Muscle of back (tissue), 11 donors: ENCODE results near the gene ANKRD28. TPM values are rescaled to one million over a fixed set of nuclear protein-coding genes. Genes with fewer than 3 reads are reported as not detected.
A peak's percentile ranks its signal among the peaks of the same experiment; 100 is the strongest.

Experiments used
- DNase-seq, 3 donors: peaks; one replicate each; pipeline versions ENCODE4 v3.0.0 to v3.0.0-alpha.2; 2013
- polyA plus RNA-seq, 10 donors: library from polyadenylated mRNA; unstranded; fragments of 120-200 nt; gene quantifications; one replicate each; pipeline ENCODE4 v1.2.1, GENCODE V29; 2013; ENCODE audit not compliant: insufficient read length in 10 of 10

Gene ANKRD28
- polyA plus RNA-seq, 10 donors: 16.7 to 38.9 (median 27.5) TPM

DNA sequence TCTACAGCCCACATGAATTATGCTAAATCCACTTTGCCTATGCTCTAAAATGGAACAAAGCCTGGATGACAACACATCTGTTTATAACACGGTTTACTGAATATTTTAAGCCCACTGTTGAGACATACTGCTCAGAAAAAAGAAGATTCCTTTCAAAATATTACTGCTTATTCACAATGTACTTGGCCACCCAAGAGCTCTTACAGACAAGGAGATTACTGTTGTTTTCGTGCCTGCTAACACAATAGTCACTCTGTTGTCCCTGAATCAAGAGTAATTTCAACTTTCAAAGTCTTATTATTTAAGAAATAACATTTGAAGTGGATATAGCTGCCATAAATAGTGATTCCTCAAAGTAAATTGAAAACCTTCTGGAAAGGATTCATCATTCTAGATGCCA lies 70.9 kb downstream of the ANKRD28 start:
- DNase-seq: no peak

DNA sequence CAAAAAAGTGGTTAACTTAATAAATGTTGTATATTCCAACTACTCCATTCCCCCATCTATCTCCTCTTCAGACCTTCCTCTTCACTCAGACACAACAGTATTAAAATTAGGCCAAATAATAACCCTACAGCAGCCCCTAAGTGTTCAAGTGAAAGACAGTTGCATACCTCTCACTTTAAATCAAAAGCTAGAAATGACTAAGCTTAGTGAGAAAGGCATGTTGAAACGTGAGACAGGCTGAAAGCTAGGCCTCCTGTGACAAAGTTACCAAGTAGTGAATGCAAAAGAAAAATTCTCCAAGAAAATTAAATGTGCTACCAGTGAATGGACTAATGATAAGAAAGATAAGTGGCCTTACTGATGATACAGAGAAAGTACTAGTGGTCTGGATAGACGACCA lies 71.7 kb downstream of the ANKRD28 start:
- DNase-seq: no peak

DNA sequence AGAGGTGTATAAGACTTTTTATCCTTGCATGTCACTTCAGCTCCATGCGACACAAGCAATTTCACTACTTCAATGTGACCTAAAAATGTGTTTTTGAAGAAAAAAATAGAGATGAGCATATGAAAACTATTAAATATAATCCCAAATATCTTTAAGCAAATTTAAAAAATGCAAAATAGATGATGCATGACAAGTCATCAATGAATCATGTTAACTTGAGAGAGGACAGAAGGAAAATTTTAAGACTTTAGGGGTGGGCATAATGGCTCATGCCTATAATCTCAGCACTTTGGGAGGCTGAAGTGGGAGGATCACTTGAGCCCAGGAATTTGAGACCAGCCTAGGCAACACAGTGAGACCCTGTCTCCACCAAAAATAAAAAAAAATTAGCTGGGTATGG lies 73.3 kb downstream of the ANKRD28 start:
- no peak for DNase-seq

DNA sequence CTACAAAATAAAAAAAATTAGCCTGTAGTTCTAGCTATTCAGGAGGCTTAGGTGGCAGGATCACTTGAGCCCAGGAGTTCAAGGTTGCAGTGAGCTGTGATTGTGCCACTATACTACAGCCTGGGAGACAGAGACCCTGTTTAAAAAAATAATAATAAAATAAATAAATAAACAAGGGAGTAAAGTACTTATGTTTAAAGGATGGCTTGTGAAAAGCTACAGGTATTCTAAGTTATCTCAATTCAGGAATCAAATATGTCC lies 74.2 kb downstream of the ANKRD28 start:
- DNase-seq: no peak

DNA sequence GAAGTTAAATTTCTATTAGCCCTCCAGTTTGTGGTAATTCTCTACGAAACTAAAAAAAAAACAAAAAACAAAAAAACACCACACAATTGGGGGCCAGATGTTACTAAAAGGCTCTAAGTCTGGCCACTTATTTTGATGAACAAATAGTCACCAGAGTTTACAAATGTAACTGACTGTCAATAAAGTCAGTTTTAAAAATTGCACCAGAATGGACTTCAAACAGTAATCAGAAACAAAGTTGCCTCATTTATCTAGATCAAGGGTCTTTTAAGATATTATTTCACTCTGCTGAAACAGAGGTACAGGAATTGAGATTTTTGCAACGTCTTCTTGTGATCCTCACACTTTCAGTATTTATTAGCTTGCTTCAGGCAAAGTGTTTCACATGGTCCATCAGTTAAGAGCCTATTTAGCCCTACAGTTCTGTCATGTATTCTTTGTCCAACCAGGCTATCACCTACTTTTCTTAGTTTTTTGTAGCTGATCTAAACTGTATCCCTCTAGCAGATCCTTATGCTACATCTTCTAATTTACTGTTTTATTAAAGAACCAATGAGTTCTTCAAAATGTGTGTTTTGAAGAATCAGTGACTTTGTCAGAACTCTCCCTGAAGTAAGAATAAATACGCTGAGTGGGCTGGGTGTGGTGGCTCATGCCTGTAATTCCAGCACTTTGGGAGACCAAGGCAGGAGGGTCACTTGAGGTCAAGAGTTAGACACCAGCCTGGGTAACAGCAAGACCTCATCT lies 74.7 kb downstream of the ANKRD28 start:
- no peak for DNase-seq

DNA sequence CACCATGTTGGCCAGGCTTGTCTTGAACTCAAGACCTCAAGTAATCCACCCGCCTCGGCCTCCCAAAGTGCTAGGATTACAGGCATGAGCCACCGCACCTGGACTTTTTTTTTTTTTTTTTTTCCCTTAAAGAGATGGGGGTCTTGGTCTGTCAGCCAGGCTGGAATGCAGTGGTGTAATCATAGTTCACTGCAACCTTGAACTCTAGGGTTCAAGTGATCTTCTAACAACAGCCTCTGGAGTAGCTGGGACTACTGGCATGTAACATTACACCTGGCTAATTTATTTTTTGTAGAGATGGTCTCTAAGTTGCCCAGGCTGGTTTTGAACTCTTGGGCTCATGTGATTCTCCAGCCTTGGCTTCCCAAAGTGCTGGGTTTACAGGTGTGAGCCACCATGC lies 81.6 kb downstream of the ANKRD28 start:
- DNase-seq: no peak

DNA sequence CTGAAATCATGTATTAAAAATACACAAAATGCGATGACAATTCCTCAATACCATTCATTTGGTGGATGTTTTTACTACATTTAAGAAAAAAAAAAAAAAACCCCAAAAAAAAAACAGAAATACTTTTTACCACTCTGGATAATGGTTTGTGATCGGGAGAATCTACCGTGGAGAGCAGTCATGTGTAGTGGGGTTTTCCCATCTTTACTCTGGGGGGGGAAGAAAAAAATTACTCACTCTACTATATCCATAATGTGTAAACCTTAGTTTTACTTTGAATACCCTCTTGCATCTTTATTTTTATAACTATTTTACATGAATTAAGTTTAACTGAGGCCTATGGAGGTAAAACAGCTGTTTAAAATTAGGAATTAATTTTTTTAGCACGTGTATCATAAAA lies 83.3 kb downstream of the ANKRD28 start:
- DNase-seq: no peak

DNA sequence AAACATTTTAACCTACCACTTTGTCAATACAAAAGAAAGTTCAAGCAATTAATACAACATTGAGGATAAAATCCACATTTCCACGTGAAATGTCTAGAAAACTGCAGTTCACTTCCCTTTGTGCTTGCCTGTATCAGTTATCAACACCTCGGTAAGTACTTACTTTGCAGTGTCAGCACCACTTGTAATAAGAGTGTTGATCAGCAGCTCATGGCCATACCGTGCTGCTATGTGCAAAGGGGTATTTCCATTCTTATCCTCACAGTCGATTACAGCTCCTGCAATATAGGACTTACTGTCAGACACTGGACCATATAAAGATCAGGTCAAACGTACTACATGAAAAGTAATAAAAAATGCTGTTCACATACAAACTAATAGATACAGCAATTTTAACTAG lies 84.4 kb downstream of the ANKRD28 start:
- no peak for DNase-seq

DNA sequence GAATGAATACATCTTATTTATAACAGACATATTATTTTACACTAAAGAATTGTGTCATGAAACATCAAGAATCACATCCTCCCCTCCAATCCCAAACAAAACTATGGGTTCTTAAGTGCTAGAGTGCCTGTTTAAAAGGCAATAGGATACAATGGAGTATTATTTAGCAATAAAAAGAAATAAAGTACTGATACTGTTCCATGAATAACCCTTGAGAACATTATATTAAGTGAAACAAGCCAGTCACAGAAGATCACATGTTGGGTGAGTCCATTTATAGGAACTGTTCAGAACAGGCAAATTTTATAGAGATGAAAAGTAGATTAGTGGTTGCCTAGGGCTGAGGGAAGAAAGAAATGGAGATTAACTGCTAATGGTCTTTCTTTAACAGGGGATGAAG lies 86.5 kb downstream of the ANKRD28 start:
- DNase-seq: no peak

DNA sequence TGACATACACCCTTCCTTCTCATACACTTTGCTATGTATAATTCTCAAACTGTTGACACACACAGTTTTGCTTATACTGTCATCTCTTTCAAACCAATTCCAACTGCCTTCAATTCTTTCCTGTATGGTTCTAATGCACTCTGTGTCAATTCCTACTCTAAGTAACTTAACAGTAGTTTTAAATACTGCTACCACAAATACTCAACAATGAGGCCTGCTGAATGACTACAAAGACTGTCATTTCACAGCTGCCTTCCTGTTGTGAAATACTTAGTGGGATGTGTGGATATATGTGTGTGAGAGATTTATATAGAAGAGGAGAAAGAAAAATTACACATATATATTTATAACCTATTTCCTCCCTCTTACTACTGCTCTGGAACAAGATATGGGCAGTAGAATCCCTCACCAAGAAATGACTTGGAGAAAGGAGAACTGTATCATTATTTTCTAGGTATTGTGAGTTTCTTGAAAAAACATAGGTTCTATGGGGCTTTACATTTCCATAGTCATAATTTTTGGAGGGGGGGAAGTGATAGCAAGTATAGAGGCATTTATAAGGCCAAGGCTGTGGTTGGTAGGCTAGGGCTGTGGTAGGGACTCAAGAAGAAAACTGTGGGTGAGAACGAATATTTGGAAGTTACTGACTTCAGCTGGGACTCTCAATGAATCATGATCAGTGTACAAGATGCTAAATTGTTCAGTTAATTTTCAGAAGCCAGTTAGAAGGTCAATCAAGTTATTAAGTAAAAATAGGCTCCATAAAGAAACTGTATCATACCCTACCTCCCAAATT lies 88.7 kb downstream of the ANKRD28 start:
- peak in 1 of 3 donors; percentile 9 for DNase-seq

DNA sequence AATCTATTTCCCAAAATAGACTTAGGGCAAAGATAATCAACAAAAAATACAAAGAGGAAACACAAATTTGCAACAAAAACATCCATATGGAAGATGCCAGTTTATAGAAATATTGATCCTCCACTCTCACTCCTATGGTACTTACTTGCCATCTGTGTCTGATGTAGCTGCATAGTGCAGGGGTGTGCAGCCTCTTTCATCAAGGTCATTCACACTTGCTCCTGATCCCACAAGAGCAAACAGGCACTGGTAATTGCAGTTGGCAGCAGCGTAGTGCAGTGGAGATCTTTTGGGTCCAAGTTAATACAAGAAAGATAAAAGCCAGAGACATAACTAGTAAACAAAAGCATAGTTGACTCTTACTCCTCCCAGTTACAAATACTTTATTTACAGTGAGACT lies 90.0 kb downstream of the ANKRD28 start:
- DNase-seq: no peak

DNA sequence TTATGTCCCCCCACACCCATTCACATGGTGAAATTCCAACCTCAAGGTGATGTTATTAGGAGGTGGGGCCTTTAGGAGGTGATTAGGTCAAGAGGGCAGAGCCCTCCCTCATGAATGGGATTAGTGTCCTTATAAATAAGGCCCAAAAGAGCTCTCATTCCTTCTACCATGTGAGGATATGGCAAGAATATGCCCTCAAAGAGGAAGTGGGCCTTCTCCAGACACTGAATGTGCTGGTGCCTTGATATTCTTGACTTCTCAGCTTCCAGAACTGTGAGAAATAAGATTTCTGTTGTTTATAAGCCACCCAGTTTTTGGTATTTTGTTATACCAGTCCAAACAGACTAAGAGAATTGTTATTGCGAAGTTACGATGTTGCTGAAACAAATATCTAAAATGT lies 94.4 kb downstream of the ANKRD28 start:
- DNase-seq: no peak

DNA sequence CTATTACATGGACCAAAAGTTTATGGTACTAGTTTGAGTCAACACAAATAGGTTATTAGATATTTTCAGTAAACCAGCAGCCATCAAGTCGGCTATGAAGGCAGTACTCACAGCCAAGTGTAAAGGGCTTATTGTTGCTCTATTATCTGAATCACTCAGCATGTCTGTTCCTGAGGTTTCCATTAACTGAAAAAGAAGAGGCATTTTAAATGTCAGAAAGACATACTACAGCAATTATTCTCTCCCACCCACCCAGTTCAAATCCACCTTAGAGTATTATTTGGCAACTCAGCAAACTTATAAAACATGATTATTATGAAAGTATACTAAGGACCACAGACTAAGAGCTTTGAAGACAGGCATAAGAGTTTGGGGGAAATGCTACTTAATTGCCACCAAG lies 103.2 kb downstream of the ANKRD28 start:
- no peak for DNase-seq

DNA sequence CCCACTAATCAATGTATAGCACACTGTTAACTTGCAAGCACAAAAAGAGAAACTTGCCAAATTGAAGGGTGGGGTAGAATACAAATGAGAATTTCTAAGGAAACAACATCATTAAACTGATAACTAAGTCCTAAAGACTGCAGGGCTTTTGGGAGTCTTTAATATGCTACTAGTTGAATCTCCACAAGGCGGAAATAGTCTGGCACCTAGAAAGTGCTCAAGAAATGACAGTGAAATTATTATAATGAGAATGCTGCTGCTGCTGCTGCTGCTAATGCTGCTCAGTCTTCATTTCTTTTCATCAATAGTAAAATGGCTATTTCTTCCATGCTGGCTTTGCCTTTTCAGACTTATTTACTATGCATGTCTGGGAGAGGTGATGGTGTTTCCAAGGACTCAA lies 104.4 kb downstream of the ANKRD28 start:
- peak in 1 of 3 donors; percentile 6 for DNase-seq

DNA sequence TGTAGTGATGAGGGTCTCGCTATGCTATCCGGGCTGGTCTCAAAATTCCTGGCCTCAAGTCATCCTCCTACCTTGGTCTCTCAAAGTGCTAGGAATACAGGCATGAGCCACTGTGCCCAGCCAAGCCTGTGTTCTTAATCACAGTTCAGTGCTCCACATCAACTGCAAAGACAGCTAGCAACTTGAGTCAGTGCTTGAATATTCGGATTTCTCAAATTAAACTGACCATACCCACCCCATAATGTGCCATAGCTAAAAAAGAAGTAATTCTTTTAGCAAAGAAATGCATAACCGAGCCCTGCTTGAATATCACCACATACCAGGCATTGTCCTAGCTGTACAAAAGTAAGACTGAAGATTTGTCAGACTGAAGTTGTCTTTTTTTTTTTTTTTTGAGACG lies 107.0 kb downstream of the ANKRD28 start:
- no peak for DNase-seq

DNA sequence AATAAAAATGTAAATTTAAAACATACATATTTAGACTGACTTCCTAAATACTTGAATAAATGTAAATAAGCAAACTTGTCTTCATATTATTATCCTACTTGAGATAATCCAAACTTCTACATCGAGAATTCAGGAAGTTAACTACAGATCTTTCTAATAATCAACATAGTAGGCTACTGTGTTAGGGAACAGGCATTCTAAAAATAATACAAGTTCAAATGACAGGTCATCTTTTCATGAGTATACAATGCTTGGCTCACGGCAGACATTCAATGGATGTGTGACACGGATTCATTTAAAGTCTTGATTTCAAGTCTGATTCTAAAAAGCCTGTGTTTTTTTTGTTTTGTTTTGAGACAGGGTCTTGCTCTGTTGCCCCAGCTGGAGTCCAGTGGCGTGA lies 107.5 kb downstream of the ANKRD28 start:
- no peak for DNase-seq

DNA sequence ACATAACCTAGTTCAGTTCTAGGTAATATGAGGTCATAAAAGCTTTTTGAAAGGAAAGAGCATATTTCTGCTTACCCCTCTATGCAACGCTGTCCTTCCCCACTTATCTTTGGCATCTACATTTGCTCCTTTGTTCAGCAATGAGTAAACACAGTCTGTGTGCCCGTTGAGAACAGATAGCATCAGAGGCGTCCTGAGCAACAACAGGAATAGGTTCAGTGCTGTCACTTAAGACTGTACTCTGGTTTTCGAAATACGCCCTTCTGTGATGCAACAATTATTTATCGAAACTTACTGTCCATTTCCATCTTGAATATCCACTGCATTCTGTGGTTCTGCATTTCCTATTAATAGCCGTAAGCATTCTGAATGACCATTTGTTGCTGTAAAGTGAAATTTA lies 111.9 kb downstream of the ANKRD28 start:
- DNase-seq: no peak

DNA sequence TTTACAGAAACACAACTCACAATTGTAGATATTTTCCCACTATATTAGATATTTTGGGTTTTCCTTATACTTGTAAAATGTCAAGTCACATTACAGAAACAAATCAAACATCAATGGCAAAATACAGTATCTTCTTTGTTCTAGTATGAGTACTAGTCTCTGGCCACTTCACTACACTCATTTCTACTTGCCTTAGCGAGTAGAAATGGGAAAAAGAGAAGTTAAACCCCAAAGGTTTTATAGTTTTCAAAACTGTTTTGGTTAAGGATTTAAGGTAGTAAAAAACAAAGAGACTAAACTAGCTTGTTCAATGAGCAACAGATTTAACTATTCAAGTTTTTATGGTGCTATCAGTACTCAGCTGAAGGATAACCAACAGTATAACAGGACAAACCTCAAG lies 114.5 kb downstream of the ANKRD28 start:
- peak in 1 of 3 donors; percentile 22 for DNase-seq

DNA sequence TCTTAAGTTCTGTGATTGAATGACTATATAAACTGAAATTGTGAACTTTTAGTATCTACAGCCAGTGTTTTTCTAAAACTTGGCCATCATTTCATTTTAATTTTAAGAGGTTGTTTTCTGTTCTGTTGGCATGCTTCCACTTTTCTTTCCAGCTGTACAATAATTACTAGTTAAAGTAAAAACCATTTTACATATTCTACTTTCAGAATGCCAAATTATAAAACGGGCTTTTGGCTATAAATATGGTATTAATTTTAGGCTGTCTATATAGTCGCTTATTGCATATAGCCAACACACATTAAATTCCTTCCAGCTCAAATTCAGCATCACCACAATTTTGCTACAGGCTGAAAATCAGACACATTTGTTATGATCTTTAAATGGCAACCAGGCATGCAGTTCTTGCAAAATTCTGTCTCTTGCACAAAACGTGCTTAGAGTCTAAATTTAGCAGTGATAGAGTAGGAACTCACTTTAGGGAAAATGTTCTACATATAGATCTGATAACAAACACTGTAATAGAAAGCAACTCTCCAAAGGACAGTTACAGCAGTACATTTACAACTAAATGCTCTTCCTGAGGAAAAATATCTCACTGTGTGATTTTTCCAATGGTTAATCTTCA lies 115.1 kb downstream of the ANKRD28 start:
- DNase-seq: peak; percentile 33 to 78 (median 35)

DNA sequence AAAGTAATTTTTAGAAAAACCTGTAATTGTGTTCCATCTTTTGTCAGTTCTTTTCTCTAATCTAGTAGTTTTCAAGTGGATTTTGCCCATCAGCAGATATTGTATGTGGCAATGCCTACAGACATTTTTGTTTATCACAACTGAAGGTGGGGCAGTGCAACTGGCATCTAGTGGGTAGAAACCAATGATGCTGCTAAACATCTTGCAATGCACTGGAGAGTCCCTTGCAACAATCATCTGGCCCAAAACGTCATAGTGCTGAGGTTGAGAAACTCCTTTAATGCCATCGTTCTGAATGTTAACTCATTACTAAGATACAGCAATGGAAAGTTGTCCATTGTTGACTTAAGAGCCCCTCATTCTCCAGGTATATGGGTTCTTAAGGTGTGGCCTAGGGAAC lies 116.1 kb downstream of the ANKRD28 start:
- no peak for DNase-seq

DNA sequence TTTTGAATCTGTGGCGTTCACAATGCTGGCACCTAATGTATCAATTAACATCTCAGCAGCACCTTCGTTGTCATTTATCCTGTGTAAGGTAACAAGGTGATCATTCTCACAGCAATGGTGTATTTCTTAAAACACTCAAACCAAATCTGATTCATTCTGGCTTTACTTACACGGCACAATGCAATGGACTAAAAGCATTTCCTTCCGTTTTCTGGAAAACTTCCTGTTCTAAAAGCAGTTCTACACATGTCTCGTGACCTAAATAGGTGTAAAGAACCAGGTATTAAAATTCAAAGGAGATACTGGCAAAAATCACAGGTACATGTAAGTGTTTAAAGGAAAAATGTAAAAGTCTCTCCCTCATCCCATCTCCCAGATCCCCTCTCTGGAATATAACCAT lies 118.5 kb downstream of the ANKRD28 start:
- DNase-seq: no peak

DNA sequence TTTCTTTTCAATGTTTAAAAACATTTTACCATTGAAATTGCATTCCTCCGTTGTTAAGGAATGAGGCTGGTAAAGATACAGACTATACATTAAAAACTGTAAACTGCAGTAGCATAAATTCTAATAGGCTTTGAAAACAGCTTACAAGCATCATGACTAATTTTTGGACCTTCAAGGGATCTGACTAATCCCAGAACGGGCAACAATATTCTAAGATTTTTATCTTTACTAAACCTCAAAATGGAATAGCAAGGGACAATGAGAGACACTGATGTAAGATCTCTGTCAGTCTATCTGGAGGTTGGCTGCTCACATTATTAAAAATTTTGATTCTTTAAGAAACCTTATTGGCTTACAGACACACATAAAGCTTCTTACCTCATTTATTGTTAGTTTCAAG lies 121.5 kb downstream of the ANKRD28 start:
- DNase-seq: no peak

DNA sequence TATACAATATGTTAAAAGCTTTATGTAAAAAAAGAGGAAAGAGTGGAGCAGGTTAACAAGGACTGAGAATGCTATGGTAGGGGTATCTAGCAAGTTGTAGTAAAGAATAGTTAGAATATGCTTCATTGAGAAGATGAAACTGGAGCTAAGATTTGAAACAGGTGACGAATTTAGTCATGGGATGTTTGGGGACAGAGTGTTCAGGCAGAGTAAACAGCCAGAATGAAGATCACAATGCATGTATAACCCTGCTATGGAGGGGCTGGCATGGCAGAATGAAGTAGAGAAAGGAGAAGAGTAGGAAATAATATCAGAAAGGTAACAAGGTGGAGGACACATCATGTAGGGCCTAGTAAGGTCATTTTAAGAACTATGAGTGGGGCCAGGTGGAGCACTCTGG lies 124.2 kb downstream of the ANKRD28 start:
- no peak for DNase-seq
